Muscle of back (tissue), 11 donors: ENCODE results near the gene SCFD2. TPM values are rescaled to one million over a fixed set of nuclear protein-coding genes. Genes with fewer than 3 reads are reported as not detected.

ENCODE experiments used
- DNase-seq, 3 donors: peaks; one replicate each; pipeline versions ENCODE4 v3.0.0 to v3.0.0-alpha.2; 2013
- polyA plus RNA-seq, 10 donors: library from polyadenylated mRNA; unstranded; fragments of 120-200 nt; gene quantifications; one replicate each; pipeline ENCODE4 v1.2.1, GENCODE V29; 2013; ENCODE audit not compliant: insufficient read length in 10 of 10

Gene SCFD2
- polyA plus RNA-seq, 10 donors = 9.9 to 13.4 (median 11.3) TPM

GRCh38 chr4:53016099-53016820 is 349.6 kb downstream of the SCFD2 start:
- DNase-seq = peak in 1 of 3 donors; percentile 82

GRCh38 chr4:53015681-53016080 is 350.2 kb downstream of the SCFD2 start:
- DNase-seq = peak; percentile 75 to 90 (median 84)

GRCh38 chr4:53014881-53015280 is 351.0 kb downstream of the SCFD2 start:
- no peak for DNase-seq

- no peak for DNase-seq
Measured at GRCh38 chr4:53013873-53014775, 351.7 kb downstream of the SCFD2 start.

GRCh38 chr4:53012738-53013137 is 353.1 kb downstream of the SCFD2 start:
- peak; percentile 48 to 84 (median 57) for DNase-seq

- peak in 1 of 3 donors; percentile 69 for DNase-seq
Measured at GRCh38 chr4:53011259-53011905, 354.5 kb downstream of the SCFD2 start.

- DNase-seq = peak in 1 of 3 donors; percentile 77
Measured at GRCh38 chr4:53010318-53010717, 355.5 kb downstream of the SCFD2 start.

- no peak for DNase-seq
Measured at GRCh38 chr4:53009824-53010223, 356.0 kb downstream of the SCFD2 start.

- no peak for DNase-seq
Measured at GRCh38 chr4:53007024-53007423, 358.8 kb downstream of the SCFD2 start.

- no peak for DNase-seq
Measured at GRCh38 chr4:53005808-53006207, 360.1 kb downstream of the SCFD2 start.

- no peak for DNase-seq
Measured at GRCh38 chr4:53005149-53005546, 360.7 kb downstream of the SCFD2 start.

GRCh38 chr4:53004497-53005148 is 361.2 kb downstream of the SCFD2 start:
- DNase-seq = no peak

GRCh38 chr4:53003959-53004358 is 361.9 kb downstream of the SCFD2 start:
- no peak for DNase-seq

GRCh38 chr4:53000560-53000959 is 365.3 kb downstream of the SCFD2 start:
- DNase-seq = no peak

GRCh38 chr4:52999626-53000025 is 366.2 kb downstream of the SCFD2 start:
- no peak for DNase-seq

- DNase-seq = no peak
Measured at GRCh38 chr4:52998413-52998812, 367.4 kb downstream of the SCFD2 start.

GRCh38 chr4:52997132-52997416 is 368.8 kb downstream of the SCFD2 start:
- DNase-seq = peak in 1 of 3 donors; percentile 51

GRCh38 chr4:52996261-52997131 is 369.4 kb downstream of the SCFD2 start:
- DNase-seq = peak; percentile 51 to 84 (median 61)

- DNase-seq = no peak
Measured at GRCh38 chr4:52995360-52996030, 370.4 kb downstream of the SCFD2 start.

GRCh38 chr4:52994567-52994966 is 371.3 kb downstream of the SCFD2 start:
- DNase-seq = no peak
